Midbrain (tissue), 1 donor: ENCODE results near the gene NPPC.
A peak's percentile ranks its signal among the peaks of the same experiment; 100 is the strongest.
"Not testable (repeated sequence)": the region's sequence is repeated elsewhere in the genome, so short reads cannot be mapped to it uniquely, and the experiment has no call there.

Source experiments
- DNase-seq: peaks from one replicate; lab custom pipeline; 2025; lab: John Stamatoyannopoulos, UW

Gene NPPC

GRCh38 chr2:231926180-231926741, at the start of gene NPPC:
NPPC (minus strand) TSS chr2:231926396; CDS start chr2:231926249, 147 bp downstream.
- peak; percentile 75 for DNase-seq

DNA sequence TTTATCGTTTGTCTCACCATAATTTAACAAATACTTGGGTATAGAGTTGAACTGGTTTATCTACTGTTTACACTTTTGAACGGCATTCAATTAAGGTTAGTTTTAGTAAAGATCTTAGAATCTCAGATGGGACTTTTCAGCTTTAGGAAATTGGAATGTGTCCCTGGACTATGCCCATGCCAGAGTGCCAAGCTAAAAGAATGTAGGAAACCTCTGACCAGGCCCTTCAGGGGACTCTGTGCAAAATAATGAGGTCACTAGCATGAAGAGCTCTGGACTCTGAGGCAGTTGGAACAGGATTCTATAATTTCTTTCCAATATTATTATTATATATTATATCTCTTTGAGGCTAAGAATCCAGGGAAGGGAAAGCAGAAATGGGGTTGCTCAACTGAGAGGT, 48.8 kb upstream of the NPPC start:
- DNase-seq = no peak

- no peak for DNase-seq
Observed at GRCh38 chr2:231970461-231970860, 44.3 kb upstream of the NPPC start.

DNA sequence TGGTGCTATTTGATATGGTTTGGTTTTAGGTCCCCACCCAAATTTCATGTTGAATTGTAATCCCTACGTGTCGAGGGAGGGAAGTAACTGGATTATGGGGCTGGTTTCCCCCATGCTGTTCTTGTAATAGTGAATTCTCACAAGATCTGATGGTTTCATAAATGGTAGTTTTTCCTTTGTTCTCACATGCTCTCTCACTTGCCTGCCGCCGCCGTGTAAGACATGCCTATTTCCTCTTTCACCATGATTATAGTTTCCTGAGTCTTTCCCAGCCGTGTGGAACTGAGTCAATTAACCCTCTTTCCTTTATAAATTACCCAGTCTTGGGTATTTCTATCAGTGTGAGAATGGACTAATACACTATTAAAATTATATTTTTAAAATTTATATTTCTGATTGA, 42.6 kb upstream of the NPPC start:
- no peak for DNase-seq

DNA sequence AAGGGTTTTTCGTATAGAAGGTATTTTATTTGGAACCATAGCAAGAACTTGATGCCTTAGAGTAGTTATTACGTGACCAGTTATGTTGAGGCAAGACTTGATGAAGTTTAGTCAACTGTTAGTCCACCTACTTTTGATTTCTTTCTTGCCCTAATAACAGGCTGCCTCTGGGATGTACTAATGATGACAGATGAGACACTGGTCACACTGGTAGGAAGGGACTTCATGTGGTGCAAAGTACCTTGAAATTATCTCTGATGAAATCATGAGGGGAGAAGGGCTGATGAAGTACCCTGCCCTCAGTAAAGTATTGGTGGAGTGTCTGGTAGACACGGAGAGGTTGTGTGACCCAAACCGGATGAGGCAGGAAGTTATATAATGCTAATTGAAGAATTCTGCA, 40.7 kb upstream of the NPPC start:
- no peak for DNase-seq

DNA sequence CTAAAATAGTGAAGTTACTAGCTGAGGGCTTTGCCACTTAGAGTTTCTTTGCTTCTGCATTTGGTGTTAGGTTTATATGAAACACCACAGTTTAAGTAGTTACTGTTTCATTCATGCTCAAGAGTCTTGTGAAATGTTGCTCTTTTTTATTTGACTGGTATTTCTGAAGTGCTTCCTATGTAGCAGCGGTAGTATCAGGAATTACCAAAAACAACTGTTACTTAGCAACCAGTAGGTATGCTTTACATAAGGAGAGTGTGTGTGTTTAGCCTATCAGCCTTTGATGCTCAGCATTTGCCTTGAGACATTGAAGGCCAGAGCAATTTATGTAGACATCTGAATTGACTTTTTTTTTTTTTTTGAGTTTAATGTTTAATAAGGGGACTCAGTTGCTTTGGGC, 38.9 kb upstream of the NPPC start:
- DNase-seq = no peak

GRCh38 chr2:231961349-231962166, 35.4 kb upstream of the NPPC start, which contains the start of gene DIS3L2:
DIS3L2 (plus strand) TSS chr2:231961713; CDS start chr2:232014928, 53,215 bp downstream.
- peak; percentile 88 for DNase-seq

- no peak for DNase-seq
Observed at GRCh38 chr2:231960810-231961348, 34.7 kb upstream of the NPPC start.

- no peak for DNase-seq
Observed at GRCh38 chr2:231957913-231958763, 31.9 kb upstream of the NPPC start.

DNA sequence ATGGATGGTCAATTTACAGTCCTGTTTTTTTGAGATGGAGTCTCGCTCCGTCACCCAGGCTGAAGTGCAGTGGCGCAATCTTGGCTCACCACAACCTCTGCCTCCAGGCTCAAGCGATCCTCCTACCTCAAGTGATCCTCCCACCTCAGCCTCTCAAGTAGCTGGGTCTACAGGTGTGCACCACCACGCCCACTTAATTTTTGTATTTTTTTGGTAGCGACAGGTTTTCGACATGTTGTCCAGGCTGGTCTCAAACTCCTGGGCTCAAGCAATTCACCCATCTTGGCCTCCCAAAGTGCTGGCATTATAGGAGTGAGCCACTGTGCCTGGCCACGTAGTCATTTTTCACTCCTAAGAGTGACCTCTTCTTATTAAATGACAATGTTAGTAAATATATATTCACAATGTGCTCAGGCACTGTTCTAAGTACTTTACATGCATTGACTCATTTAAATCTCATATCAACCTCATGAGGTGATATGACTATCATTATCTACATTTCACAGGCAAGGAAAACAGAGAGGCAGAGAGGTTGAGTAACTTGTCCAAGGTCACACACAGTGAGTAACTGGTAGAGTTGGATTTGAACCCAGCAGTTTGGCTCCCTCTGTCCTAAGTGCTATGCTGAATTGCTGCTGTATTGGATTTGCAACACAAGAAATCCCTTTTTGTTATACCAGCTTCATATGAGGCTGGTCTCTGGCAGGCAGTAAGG, 29.7 kb upstream of the NPPC start:
- no peak for DNase-seq

DNA sequence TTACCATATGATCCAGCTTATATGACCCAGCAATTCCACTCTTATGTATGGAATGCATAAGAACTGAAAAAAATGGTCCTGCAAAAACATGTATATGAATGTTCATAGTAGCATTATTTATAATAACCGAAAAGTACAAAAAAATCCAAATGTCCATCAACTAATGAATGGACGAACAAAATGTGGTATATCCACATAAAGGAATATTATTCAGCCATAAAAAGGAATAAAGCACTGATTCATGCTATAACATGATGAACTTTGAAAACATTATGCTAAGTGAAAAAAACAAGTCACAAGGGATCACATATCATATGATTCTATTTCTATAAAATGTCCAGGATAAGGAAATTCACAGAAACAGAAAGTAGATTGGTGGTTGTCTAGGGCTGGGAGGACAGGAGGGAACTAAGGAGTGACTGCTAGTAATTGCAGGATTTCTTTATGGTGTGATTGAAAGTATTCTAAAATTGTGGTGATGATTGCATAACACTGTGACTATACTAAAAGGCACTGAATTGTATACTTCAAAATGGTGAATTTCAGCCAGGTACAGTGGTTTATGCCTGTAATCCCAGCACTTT, 25.3 kb upstream of the NPPC start:
- no peak for DNase-seq

- no peak for DNase-seq
Observed at GRCh38 chr2:231947694-231948093, 21.5 kb upstream of the NPPC start.

DNA sequence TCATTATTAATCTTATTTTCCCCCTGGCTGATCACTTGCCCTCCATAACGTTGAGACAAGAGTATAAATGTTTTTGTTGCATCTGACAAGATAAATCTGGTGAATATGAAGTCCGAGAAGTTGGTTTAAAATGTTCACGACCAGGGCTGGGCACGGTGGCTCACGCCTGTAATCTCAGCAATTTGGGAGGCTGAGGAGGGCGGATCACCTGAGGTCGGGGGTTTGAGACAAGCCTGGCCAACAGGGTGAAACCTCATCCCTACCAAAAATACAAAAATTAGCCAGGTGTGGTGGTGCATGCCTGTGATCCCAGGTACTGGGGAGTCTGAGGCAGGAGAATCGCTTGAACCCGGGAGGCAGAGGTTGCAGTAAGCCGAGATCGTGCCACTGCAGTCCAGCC, 20.9 kb upstream of the NPPC start:
- not testable (repeated sequence) for DNase-seq

DNA sequence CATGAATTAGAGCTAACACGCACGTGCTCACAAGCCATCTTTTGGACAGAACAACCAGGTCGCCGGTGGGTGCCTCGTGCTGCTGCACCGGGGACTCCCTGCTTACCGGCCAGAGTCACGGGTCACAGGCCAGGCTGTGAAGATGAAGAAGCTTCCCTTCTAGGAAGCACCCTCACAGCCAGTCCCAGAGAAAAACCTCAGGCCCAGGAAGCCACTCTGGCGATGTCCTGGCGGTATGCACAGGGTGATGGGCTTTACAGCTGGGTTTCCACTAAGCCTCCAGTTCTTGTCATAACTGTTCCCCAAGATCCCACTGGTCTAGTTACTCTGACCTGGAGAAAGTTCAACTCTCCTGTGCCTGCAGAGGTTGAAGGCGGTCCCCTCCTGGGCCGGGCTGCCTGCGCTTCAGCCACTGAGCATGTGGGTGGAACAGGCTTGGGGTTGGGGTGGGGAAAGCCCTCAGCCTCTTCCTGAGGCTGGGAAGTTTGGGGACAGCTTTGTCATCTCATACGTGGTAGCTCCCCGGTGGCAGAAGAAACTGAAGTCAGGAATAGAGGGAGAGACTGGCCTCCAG, 20.1 kb upstream of the NPPC start:
- DNase-seq = no peak

- no peak for DNase-seq
Observed at GRCh38 chr2:231942180-231942579, 16.0 kb upstream of the NPPC start.

DNA sequence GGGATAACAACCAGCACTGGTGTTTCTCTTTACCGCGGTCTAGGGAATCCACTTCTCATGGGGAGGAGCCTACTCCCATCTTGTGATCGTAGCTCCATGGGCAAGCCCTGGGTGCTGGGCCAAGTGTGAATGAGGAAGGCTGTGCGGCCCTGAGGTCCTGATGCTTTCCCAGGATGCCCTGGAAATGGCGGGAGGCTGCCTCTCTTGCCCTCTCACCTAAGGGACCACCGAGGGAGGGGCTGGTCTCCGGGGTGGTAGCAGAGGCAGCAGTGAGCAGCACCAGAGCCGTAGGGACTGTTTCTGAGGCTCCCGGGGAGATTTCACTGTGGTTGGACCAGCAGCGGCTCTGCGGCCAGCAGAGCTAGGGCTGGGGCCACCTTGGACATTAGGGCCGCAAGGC, 15.5 kb upstream of the NPPC start:
- no peak for DNase-seq

DNA sequence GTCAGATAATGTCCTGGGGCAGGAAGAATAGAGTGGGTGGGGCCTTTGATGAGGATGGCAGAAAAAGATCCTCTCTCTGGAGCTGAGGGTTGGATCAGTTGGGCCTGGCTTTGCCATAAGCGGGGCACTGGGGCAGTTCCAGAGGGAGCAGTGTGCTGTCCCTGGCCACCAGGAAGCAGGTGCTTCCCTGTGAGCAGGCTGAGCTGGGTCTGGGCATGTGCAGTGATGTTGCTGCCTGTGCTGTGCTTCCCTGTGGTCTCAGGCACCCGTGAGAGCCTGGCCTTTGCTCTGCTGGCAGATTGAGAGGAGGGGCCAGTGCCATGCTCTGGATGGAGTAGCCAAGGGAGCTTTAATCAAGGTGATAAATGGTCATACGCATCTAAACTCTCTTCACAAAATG, 14.6 kb upstream of the NPPC start:
- no peak for DNase-seq

DNA sequence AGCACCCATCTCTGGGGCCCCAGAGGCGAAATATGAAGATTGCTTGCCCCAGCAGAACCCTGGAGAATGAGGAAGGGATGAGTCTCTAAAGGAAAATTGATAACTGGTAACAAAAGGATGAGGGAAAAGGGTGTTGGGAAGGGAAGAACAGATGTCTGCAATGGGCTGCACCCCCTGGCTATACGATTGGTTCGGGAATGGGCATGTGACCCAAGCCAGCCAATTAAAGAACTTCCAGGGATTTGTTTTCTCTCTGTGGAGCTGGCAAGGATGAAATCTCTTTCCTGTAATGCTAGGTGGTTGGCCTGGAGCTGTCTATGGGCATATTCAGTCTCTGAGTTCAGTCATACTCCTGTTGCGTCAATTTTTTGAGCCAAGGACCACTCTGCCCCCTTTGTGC, 12.8 kb upstream of the NPPC start:
- DNase-seq = no peak

- DNase-seq = no peak
Observed at GRCh38 chr2:231937057-231937456, 10.9 kb upstream of the NPPC start.

GRCh38 chr2:231936491-231936890, 10.3 kb upstream of the NPPC start:
- no peak for DNase-seq

GRCh38 chr2:231935815-231936214, 9.6 kb upstream of the NPPC start:
- DNase-seq = no peak
